ENCODE measurements around the gene TANGO2. TPM values are rescaled to one million over a fixed set of nuclear protein-coding genes. Genes with fewer than 3 reads are reported as not detected.
A peak's percentile ranks its signal among the peaks of the same experiment; 100 is the strongest.

Gene TANGO2
- total and polyA plus RNA-seq, 7 donors, result 20.6 to 73.3 (median 34.9) TPM

GRCh38 chr22:20083891-20084546, 63.1 kb downstream of the TANGO2 start:
- intact Hi-C loops (cut with DNase I), result loop anchor here (5.0 kb wide), 2 partner anchors 33 to 62 kb away; partner anchors contain the start of genes RANBP1 (in 1 of the 2), TANGO2 (in 1 of the 2) and TRMT2A (in 1 of the 2)
- Histone ChIP-seq H3K27ac (peak overlapping the region; percentile 61), H3K36me3 (ENCODE audit: insufficient read depth in 1 of 2, low read depth in 1 of 2) (peaks cover 8 to 36% of the 10 kb centered on the region in 2 donors), H3K27me3 (ENCODE audit: insufficient read depth in 3 of 3, low read length in 2 of 3) (no peaks in the 10 kb centered on the region), H3K4me3 (no peak overlapping the region), H3K9me3 (no peaks in the 10 kb centered on the region), H3K4me1 (peaks cover 49% of the 10 kb centered on the region)
- WGBS, 3 donors, result 67 to 78% (median 77%) methylated on average over 10 of the region's 10 CpGs
- DNase-seq (no peak), ATAC-seq (no peak)
- no peak for TF ChIP-seq CTCF (IDR thresholded peaks at IDR 0.05)

- no peak overlapping the region for H3K4me3 ChIP-seq
- 56 to 61% (median 58%) methylated on average over 23 of the region's 23 CpGs for WGBS, 3 donors
- H3K27me3 ChIP-seq (ENCODE audit: insufficient read depth in 3 of 3, low read length in 2 of 3), result no peaks in the 10 kb centered on the region
- H3K27ac ChIP-seq, result peak overlapping the region; percentile 61
- H3K9me3 ChIP-seq, result no peaks in the 10 kb centered on the region
- peak; percentile 15 for TF ChIP-seq CTCF (IDR thresholded peaks at IDR 0.05)
- ATAC-seq (peak in 2 of 4 donors; percentile 31 to 37), DNase-seq (peak in 1 of 2 donors; percentile 78)
- intact Hi-C loops (cut with DNase I), result loop anchor here (5.0 kb wide), 2 partner anchors 33 to 62 kb away; partner anchors contain the start of genes RANBP1 (in 1 of the 2), TANGO2 (in 1 of the 2) and TRMT2A (in 1 of the 2)
- H3K36me3 ChIP-seq (ENCODE audit: insufficient read depth in 1 of 2, low read depth in 1 of 2), result peaks cover 13 to 44% of the 10 kb centered on the region in 2 donors
- H3K4me1 ChIP-seq, result peaks cover 49% of the 10 kb centered on the region
Observed at GRCh38 chr22:20084547-20085413, 63.9 kb downstream of the TANGO2 start.

GRCh38 chr22:20085651-20086050, 64.7 kb downstream of the TANGO2 start:
- no peak for TF ChIP-seq CTCF (IDR thresholded peaks at IDR 0.05)
- Histone ChIP-seq H3K27ac (no peak overlapping the region), H3K4me1 (peaks cover 49% of the 10 kb centered on the region), H3K4me3 (no peak overlapping the region), H3K36me3 (ENCODE audit: insufficient read depth in 1 of 2, low read depth in 1 of 2) (peaks cover 21 to 53% of the 10 kb centered on the region in 2 donors), H3K9me3 (no peaks in the 10 kb centered on the region), H3K27me3 (ENCODE audit: insufficient read depth in 3 of 3, low read length in 2 of 3) (no peaks in the 10 kb centered on the region)
- 95 to 96% (median 96%) methylated on average over 20 of the region's 20 CpGs for WGBS, 3 donors
- DNase-seq (no peak), ATAC-seq (no peak)
- intact Hi-C loops (cut with DNase I), result no loop called here

- Histone ChIP-seq H3K27ac (no peak overlapping the region), H3K36me3 (ENCODE audit: insufficient read depth in 1 of 2, low read depth in 1 of 2) (peaks cover 22 to 58% of the 10 kb centered on the region in 2 donors), H3K27me3 (ENCODE audit: insufficient read depth in 3 of 3, low read length in 2 of 3) (no peaks in the 10 kb centered on the region), H3K9me3 (no peaks in the 10 kb centered on the region), H3K4me1 (peaks cover 45% of the 10 kb centered on the region), H3K4me3 (no peak overlapping the region)
- ATAC-seq, result no peak
- 91 to 93% (median 92%) methylated on average over 24 of the region's 24 CpGs for WGBS, 3 donors
- intact Hi-C loops (cut with DNase I), result no loop called here
- TF ChIP-seq CTCF (IDR thresholded peaks at IDR 0.05), result no peak
- no peak for DNase-seq
Observed at GRCh38 chr22:20086101-20086599, 65.2 kb downstream of the TANGO2 start.
